Placental pericyte (primary cell): ENCODE measurements around the gene SRPRA. TPM values are rescaled to one million over a fixed set of nuclear protein-coding genes. Genes with fewer than 3 reads are reported as not detected.

Experiments used
- small RNA-seq: library from RNA; depleted of rRNA; stranded (forward); fragments of <200 nt; gene quantifications from one replicate; pipeline ENCODE3, GENCODE V24; 2012; ENCODE audit warnings: low replicate concordance
- total RNA-seq: library from RNA; depleted of rRNA; stranded (reverse); fragments of >200 nt; gene quantifications from 2 replicates; pipeline ENCODE4 v1.2.3, GENCODE V29; 2012

The SRPRA gene
- total RNA-seq = 150 and 222 TPM in 2 replicates

GRCh38 chr11:126268708-126269579 lies at the start of gene SRPRA, which contains the start of gene FOXRED1:
TSS of gene SRPRA (minus strand) at chr11:126268895. CDS start at chr11:126268804, 91 bp downstream.
TSS of gene FOXRED1 (plus strand) at chr11:126269154. CDS start at chr11:126269207, 53 bp downstream.

GRCh38 chr11:126303623-126304456 lies 35.1 kb upstream of the SRPRA start, which contains the start of gene DCPS:
TSS of gene DCPS (plus strand) at chr11:126304060. CDS start at chr11:126304081, 21 bp downstream.

GRCh38 chr11:126282736-126283591 lies 14.3 kb upstream of the SRPRA start, which contains the start of gene TIRAP:
TSS of gene TIRAP (plus strand) at chr11:126283093. CDS start at chr11:126290895, 7,802 bp downstream.

Small RNA genes within 50 kb of the gene (small RNA-seq; reads per million reads assigned to genes)
- gene RN7SL351P (not detected), gene RNU4-86P (not detected)

Other genes with a start within 250 kb of the SRPRA start
- gene CDON, start 206.0 kb downstream of the SRPRA start, total RNA-seq = 1.7 and 3.3 TPM in 2 replicates
- 23.4 and 26.6 TPM in 2 replicates for gene RPUSD4, start 57.2 kb downstream of the SRPRA start, total RNA-seq
- gene FAM118B, start 57.1 kb downstream of the SRPRA start, total RNA-seq = 22.5 and 41.8 TPM in 2 replicates
- gene FOXRED1, start 259 bp upstream of the SRPRA start, total RNA-seq = 12.5 and 22.5 TPM in 2 replicates
- 7.2 and 9.7 TPM in 2 replicates for gene TIRAP, start 14.2 kb upstream of the SRPRA start, total RNA-seq
- 17.1 and 20.8 TPM in 2 replicates for gene DCPS, start 35.2 kb upstream of the SRPRA start, total RNA-seq
- gene ST3GAL4, start 86.8 kb upstream of the SRPRA start, total RNA-seq = 21.0 and 46.1 TPM in 2 replicates